Omental fat pad (tissue), 4 donors: Measurements from ENCODE around the gene NUDT3. TPM values are rescaled to one million over a fixed set of nuclear protein-coding genes. Genes with fewer than 3 reads are reported as not detected.

ENCODE experiments used
- ATAC-seq: fragments of 150-250 bp; one replicate; pipeline ENCODE4 v1.9.1; 2016; ENCODE audit warnings: mild to moderate bottlenecking, moderate library complexity; ENCODE audit not compliant: low FRiP score
- DNase-seq: peaks from one replicate; pipeline ENCODE4 v3.0.0-alpha.2; 2019; ENCODE audit warnings: low spot score
- CTCF ChIP-seq, 3 donors: fragments of 450-650 bp; IDR thresholded peaks; one replicate each; pipeline ENCODE4 v1.5.1; 2016 to 2017; ENCODE audit warnings: antibody characterized with exemption in 3 of 3, mild to moderate bottlenecking in 3 of 3, moderate library complexity in 2 of 3
- total RNA-seq, 4 donors: library from RNA; depleted of rRNA; stranded (reverse); fragments of >200 nt; gene quantifications; one replicate each; pipeline ENCODE4 v1.1.0, GENCODE V29; 2016

The NUDT3 gene
- total RNA-seq = 10 to 100 TPM; 21.3 to 46.0 (median 28.5) TPM

- DNase-seq (peak; percentile 58), ATAC-seq (peak; percentile 96)
- peak in 2 of 3 donors; percentile 26 to 85 for TF ChIP-seq CTCF (IDR thresholded peaks at IDR 0.05)
Observed at GRCh38 chr6:34392497-34393190, at the start of gene NUDT3. NUDT3 (minus strand) TSS chr6:34392669; CDS start chr6:34392362, 307 bp downstream.

GRCh38 chr6:34441526-34441925 is 49.1 kb upstream of the NUDT3 start:
- no peak for DNase-seq
- ATAC-seq = no peak
- TF ChIP-seq CTCF (IDR thresholded peaks at IDR 0.05) = no peak

GRCh38 chr6:34439442-34439841 is 47.0 kb upstream of the NUDT3 start:
- TF ChIP-seq CTCF (IDR thresholded peaks at IDR 0.05) = no peak
- DNase-seq (no peak), ATAC-seq (no peak)

- DNase-seq (no peak), ATAC-seq (no peak)
- TF ChIP-seq CTCF (IDR thresholded peaks at IDR 0.05) = no peak
Observed at GRCh38 chr6:34438705-34439104, 46.2 kb upstream of the NUDT3 start.

GRCh38 chr6:34437644-34437970 is 45.1 kb upstream of the NUDT3 start:
- ATAC-seq = no peak
- DNase-seq = no peak
- TF ChIP-seq CTCF (IDR thresholded peaks at IDR 0.05) = no peak

GRCh38 chr6:34436803-34437643 is 44.6 kb upstream of the NUDT3 start:
- ATAC-seq = no peak
- TF ChIP-seq CTCF (IDR thresholded peaks at IDR 0.05) = no peak
- no peak for DNase-seq
